GM18511 (cell line): ENCODE measurements around the gene GALNT3.

ENCODE experiments used
- ATAC-seq: cut with Tn5 transposase; IDR thresholded peaks from one replicate; pipeline ENCODE4 v1.9.1; 2021; ENCODE audit warnings: mild to moderate bottlenecking, moderate library complexity; ENCODE audit not compliant: unreplicated experiment

Gene GALNT3

GRCh38 chr2:165796819-165797530, 2.9 kb upstream of the GALNT3 start:
- ATAC-seq, result no peak

GRCh38 chr2:165796129-165796528, 2.1 kb upstream of the GALNT3 start:
- no peak for ATAC-seq

- ATAC-seq, result peak; percentile 32
Observed at GRCh38 chr2:165795011-165795410, 964 bp upstream of the GALNT3 start.

- ATAC-seq, result peak; percentile 97
Observed at GRCh38 chr2:165794536-165794928, 485 bp upstream of the GALNT3 start.

DNA sequence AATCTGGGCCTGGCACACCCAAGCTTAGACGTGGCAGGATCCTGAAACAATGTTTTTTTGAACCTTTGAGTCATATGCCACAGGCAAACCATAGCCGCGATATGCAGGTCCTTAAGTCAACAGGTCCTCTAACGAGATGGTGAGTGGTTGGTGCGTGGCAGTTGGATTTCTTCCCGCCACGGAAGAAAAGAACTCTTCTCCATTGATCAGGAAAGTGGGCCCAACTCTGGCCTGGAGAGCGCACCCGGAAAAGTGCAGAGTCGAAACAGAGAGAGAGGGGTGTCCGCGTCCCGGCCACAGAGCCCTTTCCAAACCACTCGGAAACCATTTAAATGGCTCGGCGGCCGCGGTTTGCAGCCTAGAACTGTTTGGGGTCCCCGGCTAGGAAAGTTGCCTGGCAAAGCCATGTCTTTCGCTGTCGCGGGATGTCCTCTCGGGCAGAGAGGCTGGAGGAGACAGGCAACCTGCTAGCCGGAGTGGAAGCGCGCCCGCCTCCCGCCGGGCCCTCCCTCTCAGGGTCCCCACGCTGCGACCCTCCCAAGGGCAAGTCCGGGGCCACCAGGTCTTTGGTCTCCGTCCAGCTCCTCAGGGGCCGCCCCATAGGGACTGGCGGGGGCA, 777 bp downstream of the GALNT3 start:
- ATAC-seq, result peak; percentile 4

GRCh38 chr2:165792104-165792454, 2.0 kb downstream of the GALNT3 start:
- no peak for ATAC-seq

GRCh38 chr2:165791421-165792103, 2.5 kb downstream of the GALNT3 start:
- no peak for ATAC-seq

- ATAC-seq, result no peak
Observed at GRCh38 chr2:165790466-165790865, 3.6 kb downstream of the GALNT3 start.

DNA sequence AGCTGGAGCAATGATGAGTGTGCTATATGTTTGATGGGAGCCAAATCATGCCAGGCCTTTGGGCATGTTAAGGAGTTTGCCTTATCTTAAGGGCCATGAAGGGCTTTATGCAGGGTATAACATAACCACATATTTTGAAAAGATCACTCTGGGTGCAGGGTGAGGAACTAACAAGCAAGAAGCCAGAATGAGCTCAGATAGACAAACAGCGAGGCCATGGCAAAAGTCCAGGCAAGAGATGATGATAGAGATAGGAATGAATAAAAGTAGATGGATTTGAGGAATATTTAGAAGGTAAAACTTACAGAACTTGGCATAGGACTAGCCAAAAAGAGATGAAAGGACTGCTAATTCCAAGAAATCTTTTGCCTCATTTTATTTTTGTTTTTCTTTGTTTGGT, 6.7 kb downstream of the GALNT3 start:
- ATAC-seq, result no peak

DNA sequence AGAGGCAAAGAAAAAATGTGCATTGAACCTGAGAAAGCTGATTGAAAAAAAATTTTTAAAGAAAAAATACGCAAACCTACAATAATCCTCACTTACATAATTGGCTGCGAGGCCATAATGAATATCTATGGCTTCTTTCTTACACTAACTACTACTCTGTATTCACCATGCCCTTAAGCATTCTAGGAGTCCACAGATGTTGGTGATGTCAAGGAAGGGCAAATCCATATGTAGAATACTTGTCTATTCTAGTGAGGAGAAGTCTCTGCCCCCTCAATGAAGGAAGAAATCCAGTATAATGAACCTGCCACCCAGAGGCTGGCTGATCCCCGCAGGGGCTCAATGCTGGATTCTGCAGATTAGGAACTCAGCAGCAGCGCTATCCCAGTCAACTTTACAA, 14.3 kb downstream of the GALNT3 start:
- ATAC-seq, result no peak

GRCh38 chr2:165778653-165779451, 15.2 kb downstream of the GALNT3 start:
- ATAC-seq, result peak; percentile 48

DNA sequence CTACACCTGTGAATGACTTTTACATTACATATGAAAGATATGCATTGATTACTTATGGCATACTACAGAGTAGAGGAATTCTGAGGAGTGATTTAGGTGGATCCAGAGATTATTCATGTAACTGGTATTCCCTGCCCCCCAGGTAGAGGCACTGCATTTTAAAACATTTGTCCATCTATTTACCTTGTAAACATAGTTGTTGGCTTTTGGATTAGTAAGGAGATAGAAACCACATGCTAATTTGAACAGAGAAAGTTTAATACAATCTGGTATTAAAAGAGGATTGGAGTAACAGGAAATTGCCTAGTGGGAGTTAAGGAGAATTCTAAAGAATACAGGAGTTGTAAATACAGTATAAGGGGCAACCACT, 15.9 kb downstream of the GALNT3 start:
- ATAC-seq, result no peak

GRCh38 chr2:165777522-165778186, 16.4 kb downstream of the GALNT3 start:
- ATAC-seq, result no peak

- no peak for ATAC-seq
Observed at GRCh38 chr2:165776796-165777195, 17.3 kb downstream of the GALNT3 start.

DNA sequence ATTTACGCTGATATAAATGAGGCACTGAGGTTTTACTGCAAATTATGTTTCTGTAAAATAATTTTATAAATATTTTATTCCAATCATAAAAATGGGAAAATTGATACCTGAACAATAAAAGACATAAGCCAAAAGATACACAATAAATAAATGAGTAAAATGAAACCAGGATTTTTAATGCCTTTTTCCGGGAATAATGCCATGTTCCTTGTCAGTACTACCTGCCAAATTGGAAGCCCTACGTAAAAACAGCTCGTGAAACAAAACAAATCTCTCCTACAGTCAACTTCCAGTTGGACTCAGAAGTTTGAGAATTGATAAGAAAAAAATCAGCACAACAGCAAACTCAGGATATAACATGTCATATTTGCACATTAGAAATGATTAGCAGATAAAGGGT, 18.0 kb downstream of the GALNT3 start:
- no peak for ATAC-seq

- no peak for ATAC-seq
Observed at GRCh38 chr2:165773684-165774083, 20.4 kb downstream of the GALNT3 start.

DNA sequence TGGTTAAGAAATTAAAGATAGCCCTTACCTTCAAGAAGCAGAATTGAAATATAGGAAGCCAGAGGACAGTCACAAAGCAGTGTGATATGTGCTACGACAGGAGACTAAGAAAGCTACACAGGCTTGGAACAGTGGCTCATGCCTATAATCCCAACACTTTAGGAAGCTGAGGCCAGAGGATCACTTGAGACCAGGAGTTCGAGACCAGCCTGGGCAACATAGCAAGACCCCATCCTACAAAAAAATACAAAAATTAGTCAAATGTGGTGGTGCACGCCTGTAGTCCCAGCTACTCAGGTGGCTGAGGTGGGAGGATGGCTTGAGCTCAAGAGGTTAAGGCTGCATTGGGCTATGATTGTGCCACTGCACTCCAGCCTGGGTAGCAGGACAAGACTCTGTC, 21.9 kb downstream of the GALNT3 start:
- no peak for ATAC-seq

GRCh38 chr2:165766326-165766927, 27.6 kb downstream of the GALNT3 start:
- no peak for ATAC-seq

- ATAC-seq, result no peak
Observed at GRCh38 chr2:165762723-165763122, 31.3 kb downstream of the GALNT3 start.

DNA sequence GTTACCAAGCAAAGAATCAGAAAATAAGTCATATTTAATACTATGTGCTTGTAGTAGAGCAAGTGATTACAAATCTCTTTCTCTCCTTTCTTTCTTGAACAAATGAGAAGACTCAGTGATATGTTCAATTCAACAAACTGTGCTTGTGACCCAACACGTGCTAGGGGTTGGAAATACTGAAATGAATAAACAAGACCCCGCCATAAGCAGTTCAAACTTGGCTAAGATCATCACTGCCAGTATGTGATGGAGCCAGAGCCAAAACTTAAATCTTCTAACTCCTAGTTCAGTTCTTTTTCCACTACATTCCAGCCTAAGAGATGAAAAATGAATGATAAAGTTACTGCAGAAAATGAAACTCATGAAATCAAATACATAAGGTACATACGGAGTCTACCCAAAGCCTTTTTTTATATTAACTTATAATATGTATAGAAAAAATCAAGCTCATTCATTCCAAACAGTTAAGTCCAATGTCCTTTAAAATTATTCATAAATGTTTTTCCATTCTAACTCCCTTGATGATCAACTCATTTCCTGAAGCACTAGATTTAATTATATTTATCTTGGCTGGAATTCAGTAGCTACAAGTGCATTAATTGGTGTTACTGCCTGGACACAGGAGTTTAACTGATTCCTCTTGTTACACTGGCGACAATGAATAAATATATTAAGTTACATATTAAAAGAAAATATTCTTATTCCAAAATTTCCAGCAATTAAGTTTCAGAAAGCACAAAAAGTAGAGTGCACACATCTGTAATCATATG, 36.0 kb downstream of the GALNT3 start:
- no peak for ATAC-seq
